ENCODE results near the gene NRGN.

The NRGN gene

GRCh38 chr11:124742555-124742954 lies 2.8 kb downstream of the NRGN start:
- DNase-seq, result no peak

DNA sequence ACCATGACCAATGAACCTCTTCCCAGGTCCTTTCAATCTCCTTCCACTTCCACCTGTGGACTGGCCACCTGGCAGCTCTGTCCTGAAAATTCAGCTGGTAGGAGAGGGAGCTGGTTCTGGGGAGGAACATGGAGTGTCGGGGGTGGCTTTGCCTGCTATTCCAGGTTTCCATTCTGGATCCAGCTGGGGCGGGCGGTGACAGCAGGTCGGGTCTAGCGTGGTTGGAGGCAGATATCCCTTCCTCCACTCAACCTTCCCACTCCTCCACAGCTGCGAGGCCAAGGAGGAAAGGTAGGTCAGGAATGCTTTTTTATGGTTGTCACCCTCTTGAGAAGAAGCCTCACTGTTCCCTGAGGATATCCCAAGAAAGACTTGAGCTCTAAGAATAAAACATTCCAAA lies 3.3 kb downstream of the NRGN start:
- no peak for DNase-seq

DNA sequence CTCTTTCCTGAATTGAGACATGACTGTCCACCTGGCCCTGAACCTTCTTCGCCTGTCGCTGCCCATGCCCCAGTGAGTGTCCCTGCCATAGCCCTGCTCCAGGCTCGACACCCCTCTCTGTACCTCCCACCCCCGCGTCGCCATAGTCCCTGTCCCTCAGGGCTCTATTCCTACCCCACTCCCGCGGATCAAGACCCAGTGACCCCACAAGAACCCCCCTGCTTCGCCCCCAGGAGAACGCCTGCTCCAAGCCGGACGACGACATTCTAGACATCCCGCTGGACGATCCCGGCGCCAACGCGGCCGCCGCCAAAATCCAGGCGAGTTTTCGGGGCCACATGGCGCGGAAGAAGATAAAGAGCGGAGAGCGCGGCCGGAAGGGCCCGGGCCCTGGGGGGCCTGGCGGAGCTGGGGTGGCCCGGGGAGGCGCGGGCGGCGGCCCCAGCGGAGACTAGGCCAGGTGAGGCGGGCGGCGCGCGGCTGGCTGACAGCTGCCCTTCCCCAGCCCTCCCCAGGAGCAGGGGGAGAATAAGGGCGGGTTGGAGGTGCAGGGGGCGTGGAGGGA lies 5.6 kb downstream of the NRGN start:
- DNase-seq, result no peak

GRCh38 chr11:124745835-124746620 lies 6.3 kb downstream of the NRGN start:
- no peak for DNase-seq

- DNase-seq, result no peak
Measured at GRCh38 chr11:124746621-124747243, 7.0 kb downstream of the NRGN start.

DNA sequence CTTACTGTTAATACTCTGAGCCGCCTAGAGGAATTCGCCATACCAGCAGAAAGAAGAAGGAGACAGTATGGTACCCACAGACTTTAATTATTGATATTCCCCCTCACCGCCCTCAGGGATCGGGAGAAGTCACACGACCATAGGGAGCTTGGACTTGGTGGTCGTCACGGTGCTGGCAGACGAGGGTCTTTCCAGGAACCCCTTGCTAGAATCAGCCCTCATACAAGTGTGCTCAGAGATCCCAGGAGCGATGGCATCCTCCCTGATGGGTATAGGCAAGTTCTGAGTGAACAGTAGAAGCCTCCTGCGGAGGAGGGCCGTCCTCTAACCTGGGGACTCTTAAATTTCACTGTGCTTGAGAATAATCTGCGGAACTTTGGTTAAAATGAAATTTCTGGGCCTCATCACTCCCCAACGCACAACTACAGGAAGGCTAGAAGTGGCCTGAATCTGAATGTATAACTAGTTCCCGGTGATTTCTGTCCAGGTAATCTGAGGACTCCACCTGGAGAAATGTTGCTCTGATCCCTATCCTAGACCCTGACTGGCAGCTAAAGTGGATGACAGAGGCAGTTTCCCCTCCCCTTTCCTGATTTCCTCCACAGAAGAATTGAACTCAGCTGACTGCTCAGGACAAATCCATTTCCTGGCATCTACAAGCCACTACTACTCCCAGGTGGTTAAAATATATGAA lies 7.8 kb downstream of the NRGN start:
- DNase-seq, result no peak

DNA sequence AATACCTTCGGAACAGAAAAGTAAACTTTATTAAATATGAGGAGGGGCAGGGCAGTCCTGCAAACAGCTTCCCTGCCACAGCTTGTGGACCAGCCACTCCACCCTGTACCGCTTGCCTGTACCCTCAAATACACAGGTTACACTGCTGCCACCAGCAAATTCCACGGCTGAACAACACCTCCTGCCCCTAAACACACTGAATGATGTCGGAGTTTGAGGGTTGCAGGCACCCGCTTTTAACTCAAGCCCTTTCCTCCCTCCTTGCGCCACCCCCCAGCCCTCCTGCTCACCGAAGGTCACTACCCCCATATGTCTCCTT lies 8.3 kb downstream of the NRGN start:
- no peak for DNase-seq

- DNase-seq, result no peak
Measured at GRCh38 chr11:124748481-124749343, 9.0 kb downstream of the NRGN start.

- no peak for DNase-seq
Measured at GRCh38 chr11:124749912-124750311, 10.2 kb downstream of the NRGN start.

GRCh38 chr11:124751391-124751740 lies 11.6 kb downstream of the NRGN start:
- DNase-seq, result no peak

GRCh38 chr11:124751741-124752470 lies 12.2 kb downstream of the NRGN start, which contains the start of gene VSIG2:
Gene VSIG2 (minus strand): TSS chr11:124752255. CDS start chr11:124752137, 118 bp downstream.
- no peak for DNase-seq

GRCh38 chr11:124752471-124753102 lies 12.8 kb downstream of the NRGN start:
- DNase-seq, result no peak

GRCh38 chr11:124753205-124753604 lies 13.5 kb downstream of the NRGN start:
- DNase-seq, result no peak

DNA sequence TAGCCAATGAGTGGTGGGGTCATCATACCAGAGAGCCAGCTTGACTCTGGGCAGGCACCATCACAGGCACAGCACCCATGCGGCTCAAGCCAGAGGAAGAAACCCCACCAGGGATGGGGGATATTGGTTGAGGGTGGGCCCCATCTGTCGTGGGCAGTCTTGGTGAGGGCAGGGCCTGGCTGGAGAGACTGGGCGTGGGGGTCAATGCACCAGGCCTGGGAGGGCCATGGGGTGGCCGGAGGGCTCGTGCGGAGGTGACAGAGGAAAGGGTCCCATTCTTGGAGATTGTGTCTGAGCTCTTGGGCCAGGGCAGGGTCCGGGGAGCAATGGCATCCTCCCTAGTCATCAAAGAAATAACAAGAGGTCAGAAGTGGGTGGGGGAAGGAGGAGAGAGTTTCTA lies 13.9 kb downstream of the NRGN start:
- DNase-seq, result no peak

GRCh38 chr11:124754309-124754708 lies 14.6 kb downstream of the NRGN start:
- no peak for DNase-seq

DNA sequence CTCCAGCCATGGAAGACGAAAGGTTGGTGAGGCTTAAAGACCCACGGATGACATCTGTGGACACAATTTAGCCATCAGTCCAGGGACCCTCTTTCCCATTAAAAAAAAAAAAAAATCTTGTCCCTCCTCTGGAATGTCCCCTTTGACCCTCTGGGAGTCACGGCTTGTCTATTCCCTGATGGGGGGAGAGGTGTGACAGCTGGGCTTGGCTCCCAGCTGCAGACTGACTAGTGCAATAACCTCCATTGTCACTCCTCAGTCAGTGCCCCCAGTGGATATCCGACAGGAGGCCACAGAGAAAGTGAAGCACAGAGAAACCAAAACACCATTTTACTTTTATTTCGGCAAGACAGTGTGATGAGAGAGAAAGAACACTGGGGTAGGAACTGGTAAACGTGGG lies 15.0 kb downstream of the NRGN start:
- no peak for DNase-seq

DNA sequence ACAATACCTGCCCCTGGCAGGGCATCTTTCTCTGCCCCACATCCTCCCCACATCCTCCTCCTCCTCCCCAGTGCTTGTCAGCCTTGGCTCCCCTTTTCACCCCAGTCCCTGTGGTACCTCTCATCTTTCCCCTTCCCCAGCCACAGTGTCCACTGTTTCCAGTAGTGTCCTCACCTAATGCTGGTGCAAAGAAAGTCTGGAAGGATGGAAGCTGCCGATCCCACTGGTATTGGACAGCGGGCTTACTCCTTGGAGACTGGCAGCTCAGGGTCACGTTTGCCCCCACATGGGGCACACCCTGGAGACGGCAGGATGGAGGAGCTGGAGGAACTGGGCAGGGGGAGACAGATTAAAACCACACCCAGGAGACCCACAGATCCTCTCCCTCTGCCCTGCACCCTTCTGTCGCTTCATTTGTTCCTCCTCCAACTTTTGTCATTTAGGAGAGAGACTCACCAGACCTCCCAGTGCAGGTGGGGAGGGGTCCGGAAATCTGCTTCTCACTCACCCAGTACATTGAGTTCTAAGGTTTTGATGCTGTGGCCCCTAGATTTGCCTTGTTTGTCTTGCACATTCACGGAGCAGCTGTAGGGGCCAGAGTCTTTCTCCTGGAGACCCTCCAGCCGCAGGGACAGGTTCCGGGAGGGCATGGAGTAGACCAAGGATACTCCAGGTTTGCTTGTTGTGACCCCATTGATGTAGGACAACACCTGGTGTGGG lies 16.5 kb downstream of the NRGN start:
- no peak for DNase-seq

- no peak for DNase-seq
Measured at GRCh38 chr11:124756753-124757227, 17.0 kb downstream of the NRGN start.

- no peak for DNase-seq
Measured at GRCh38 chr11:124757320-124757719, 17.6 kb downstream of the NRGN start.

- no peak for DNase-seq
Measured at GRCh38 chr11:124758355-124759265, 18.9 kb downstream of the NRGN start.
